ENCODE results near the gene TNS3. TPM values are rescaled to one million over a fixed set of nuclear protein-coding genes. Genes with fewer than 3 reads are reported as not detected.

TNS3 gene
- total RNA-seq, 1 experiment from 2014 or later = 143 TPM

GRCh38 chr7:47374538-47374937, 207.4 kb downstream of the TNS3 start:
- TF ChIP-seq, protein P1, sequence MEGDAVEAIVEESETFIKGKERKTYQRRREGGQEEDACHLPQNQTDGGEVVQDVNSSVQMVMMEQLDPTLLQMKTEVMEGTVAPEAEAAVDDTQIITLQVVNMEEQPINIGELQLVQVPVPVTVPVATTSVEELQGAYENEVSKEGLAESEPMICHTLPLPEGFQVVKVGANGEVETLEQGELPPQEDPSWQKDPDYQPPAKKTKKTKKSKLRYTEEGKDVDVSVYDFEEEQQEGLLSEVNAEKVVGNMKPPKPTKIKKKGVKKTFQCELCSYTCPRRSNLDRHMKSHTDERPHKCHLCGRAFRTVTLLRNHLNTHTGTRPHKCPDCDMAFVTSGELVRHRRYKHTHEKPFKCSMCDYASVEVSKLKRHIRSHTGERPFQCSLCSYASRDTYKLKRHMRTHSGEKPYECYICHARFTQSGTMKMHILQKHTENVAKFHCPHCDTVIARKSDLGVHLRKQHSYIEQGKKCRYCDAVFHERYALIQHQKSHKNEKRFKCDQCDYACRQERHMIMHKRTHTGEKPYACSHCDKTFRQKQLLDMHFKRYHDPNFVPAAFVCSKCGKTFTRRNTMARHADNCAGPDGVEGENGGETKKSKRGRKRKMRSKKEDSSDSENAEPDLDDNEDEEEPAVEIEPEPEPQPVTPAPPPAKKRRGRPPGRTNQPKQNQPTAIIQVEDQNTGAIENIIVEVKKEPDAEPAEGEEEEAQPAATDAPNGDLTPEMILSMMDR (conservative IDR thresholded peaks at IDR 0.05) = no peak
- TF ChIP-seq EZH2 (IDR thresholded peaks at IDR 0.05; ENCODE audit: low read depth) = no peak
- Histone ChIP-seq H3F3A (ENCODE audit: insufficient read depth, low read depth) (peaks cover 80% of the 10 kb centered on the region), H3K4me2 (no peak overlapping the region), H3K4me3 (no peak overlapping the region), H3K9me2 (ENCODE audit: insufficient read depth) (no peaks in the 10 kb centered on the region), H2AFZ (no peak overlapping the region), H4K20me1 (ENCODE audit: insufficient read depth) (peaks cover 98% of the 10 kb centered on the region), H3K36me3 (ENCODE audit: low read depth) (peaks cover 57% of the 10 kb centered on the region), H3K79me2 (ENCODE audit: low read depth) (peaks cover 70% of the 10 kb centered on the region), H3K27me3 (ENCODE audit: insufficient read depth, low read depth) (no peaks in the 10 kb centered on the region), H3K27ac (no peak overlapping the region), H3K4me1 (replicated peaks; ENCODE audit: insufficient read depth) (no peaks in the 10 kb centered on the region), H3K9me3 (ENCODE audit: insufficient read depth, low read depth) (no peaks in the 10 kb centered on the region)
- no TSS peak for BruUV-seq (replicated peaks)
- CTCF ChIA-PET = no interaction called here
- intact Hi-C loops (cut with micrococcal nuclease; ENCODE audit: unreplicated experiment) = no loop called here
- POLR2A ChIA-PET (ENCODE audit: unreplicated experiment) = no interaction called here
- no peak for DNase-seq

DNA sequence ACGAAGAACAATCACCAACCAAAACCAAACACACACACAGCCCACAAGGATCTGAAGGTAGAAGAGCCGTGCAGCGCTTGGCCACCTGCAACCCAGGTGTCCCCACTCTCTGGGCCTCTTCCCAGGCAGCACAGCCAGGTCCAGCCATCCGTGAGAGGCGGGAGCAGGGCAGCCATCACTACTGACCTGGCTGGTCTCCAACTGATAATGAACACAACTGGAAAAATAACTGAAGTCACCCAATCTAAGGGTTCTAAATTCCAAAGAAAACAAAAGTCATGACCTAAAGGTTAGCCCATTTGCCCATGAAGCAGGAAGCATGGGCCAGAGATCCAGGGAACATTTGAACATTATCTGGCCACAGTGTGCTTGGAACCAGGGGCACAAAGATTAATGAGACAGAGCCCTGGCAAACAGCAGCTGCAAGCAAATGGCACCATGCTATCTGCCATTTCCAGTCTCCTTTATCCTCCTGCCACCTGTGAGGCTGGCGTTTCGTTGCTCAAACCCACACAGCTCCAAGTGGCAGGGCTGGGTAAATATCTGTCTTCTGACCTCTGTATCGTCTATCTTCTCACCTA, 207.9 kb downstream of the TNS3 start:
- Histone ChIP-seq H3K36me3 (ENCODE audit: low read depth) (peaks cover 62% of the 10 kb centered on the region), H3K27me3 (ENCODE audit: insufficient read depth, low read depth) (no peaks in the 10 kb centered on the region), H3K9me3 (ENCODE audit: insufficient read depth, low read depth) (no peaks in the 10 kb centered on the region), H3K4me3 (no peak overlapping the region), H3K9me2 (ENCODE audit: insufficient read depth) (no peaks in the 10 kb centered on the region), H3K4me1 (replicated peaks; ENCODE audit: insufficient read depth) (no peaks in the 10 kb centered on the region), H3K27ac (no peak overlapping the region), H4K20me1 (ENCODE audit: insufficient read depth) (peaks cover 98% of the 10 kb centered on the region), H2AFZ (no peak overlapping the region), H3F3A (ENCODE audit: insufficient read depth, low read depth) (peaks cover 75% of the 10 kb centered on the region; the same call in 1 of the 2 replicates), H3K4me2 (no peak overlapping the region), H3K79me2 (ENCODE audit: low read depth) (peaks cover 73% of the 10 kb centered on the region)
- ChIA-PET CTCF (no interaction called here), POLR2A (ENCODE audit: unreplicated experiment) (interaction anchor here (0.6 kb wide), 1 partner anchor 716 kb away, joined by 3 read pairs; no protein-coding TSS in a partner anchor)
- no peak for DNase-seq
- intact Hi-C loops (cut with micrococcal nuclease; ENCODE audit: unreplicated experiment) = no loop called here
- no peak for TF ChIP-seq EZH2 (IDR thresholded peaks at IDR 0.05; ENCODE audit: low read depth)
- TF ChIP-seq, protein P1 (conservative IDR thresholded peaks at IDR 0.05) = no peak
- no TSS peak for BruUV-seq (replicated peaks)

DNA sequence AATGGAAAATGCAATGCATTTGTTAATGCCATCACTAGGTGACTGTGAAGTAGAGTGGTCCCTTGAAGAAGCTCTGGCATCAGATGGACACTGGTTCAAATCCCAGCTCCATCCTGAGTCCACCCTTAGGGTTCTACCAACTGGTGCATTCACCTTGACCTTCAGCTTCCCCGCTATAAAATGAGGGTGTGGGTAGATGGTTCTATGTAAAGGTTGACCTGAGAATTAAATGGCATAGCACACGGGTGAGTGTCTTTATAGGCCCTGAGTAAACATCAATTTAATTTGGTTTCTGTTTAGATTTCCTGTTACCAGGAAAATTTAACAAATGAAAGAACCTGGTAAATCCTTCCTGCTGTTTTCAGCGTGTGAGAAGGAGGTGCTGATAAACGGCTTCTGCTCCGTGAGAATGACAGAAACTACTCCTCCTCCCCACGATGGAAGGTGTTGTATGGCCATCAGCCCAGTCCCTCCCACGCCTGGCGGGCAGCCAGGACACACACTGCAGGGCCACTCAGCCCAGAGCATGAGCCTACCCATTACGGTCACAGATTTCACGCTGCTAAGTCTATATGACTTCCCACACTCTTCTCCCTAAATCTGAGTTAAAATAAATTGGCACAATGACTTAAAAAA, 210.1 kb downstream of the TNS3 start:
- Histone ChIP-seq H3K36me3 (ENCODE audit: low read depth) (peaks cover 63% of the 10 kb centered on the region), H3K79me2 (ENCODE audit: low read depth) (peaks cover 85% of the 10 kb centered on the region), H3K9me2 (ENCODE audit: insufficient read depth) (no peaks in the 10 kb centered on the region), H3K4me1 (replicated peaks; ENCODE audit: insufficient read depth) (no peaks in the 10 kb centered on the region), H3K4me2 (no peak overlapping the region), H3K27me3 (ENCODE audit: insufficient read depth, low read depth) (no peaks in the 10 kb centered on the region), H3K27ac (peak overlapping the region; percentile 9; the same call in 1 of the 2 replicates), H3K4me3 (no peak overlapping the region), H2AFZ (no peak overlapping the region), H3F3A (ENCODE audit: insufficient read depth, low read depth) (peaks cover 76% of the 10 kb centered on the region; the same call in 1 of the 2 replicates), H4K20me1 (ENCODE audit: insufficient read depth) (peaks cover 99% of the 10 kb centered on the region), H3K9me3 (ENCODE audit: insufficient read depth, low read depth) (no peaks in the 10 kb centered on the region)
- peak; percentile 53 to 65 for DNase-seq
- no TSS peak for BruUV-seq (replicated peaks)
- ChIA-PET CTCF (no interaction called here), POLR2A (ENCODE audit: unreplicated experiment) (no interaction called here)
- intact Hi-C loops (cut with micrococcal nuclease; ENCODE audit: unreplicated experiment) = no loop called here
- no peak for TF ChIP-seq EZH2 (IDR thresholded peaks at IDR 0.05; ENCODE audit: low read depth)
- TF ChIP-seq, protein P1 (conservative IDR thresholded peaks at IDR 0.05) = no peak
